GM12878 (cell line): Measurements from ENCODE around the gene NR6A1.

Source experiments
- CTCF ChIP-seq, 3 experiments: IDR thresholded peaks in 2 of 3; conservative IDR thresholded peaks in 1 of 3; 2 replicates each; pipeline ENCODE4 v1.5.1; 2011; ENCODE audit warnings: low read depth in 3 of 3, low read length in 3 of 3, mild to moderate bottlenecking in 3 of 3, control low read depth in 2 of 3, moderate library complexity in 2 of 3, inconsistent platforms in 1 of 3, mixed read lengths in 1 of 3; ENCODE audit not compliant: control insufficient read depth in 2 of 3, insufficient read depth in 1 of 3; ENCODE audit errors: extremely low read depth in 1 of 3
- FOXK2 ChIP-seq: fragments of 450-650 bp; IDR thresholded peaks from 2 replicates; pipeline ENCODE4 v1.6.1; 2017; ENCODE audit warnings: mild to moderate bottlenecking, moderate library complexity
- POLR2A ChIP-seq: IDR thresholded peaks from 2 replicates; pipeline ENCODE4 v1.6.1; 2011; ENCODE audit warnings: low read depth, mild to moderate bottlenecking, low read length
- RAD21 ChIP-seq: IDR thresholded peaks from 2 replicates; pipeline ENCODE4 v1.6.1; 2011; ENCODE audit warnings: mild to moderate bottlenecking, low read depth, low read length, moderate library complexity; ENCODE audit not compliant: insufficient read depth
- SMARCA5 ChIP-seq: fragments of 450-650 bp; IDR thresholded peaks from 2 replicates; pipeline ENCODE4 v1.6.1; 2017; ENCODE audit warnings: mild to moderate bottlenecking
- SMC3 ChIP-seq: IDR thresholded peaks from 2 replicates; pipeline ENCODE4 v1.6.1; 2011; ENCODE audit warnings: low read length, improper control_type of control experiment, borderline replicate concordance
- TAF1 ChIP-seq: IDR thresholded peaks from 2 replicates; pipeline ENCODE4 v1.6.1; 2011; ENCODE audit warnings: mild to moderate bottlenecking, low read depth, low read length, borderline replicate concordance
- ZNF24 ChIP-seq: fragments of 450-650 bp; IDR thresholded peaks from 2 replicates; pipeline ENCODE4 v1.6.1; 2017; ENCODE audit warnings: antibody characterized with exemption, mild to moderate bottlenecking
- ZZZ3 ChIP-seq: IDR thresholded peaks from 2 replicates; pipeline ENCODE4 v1.6.1; 2011; ENCODE audit warnings: low read depth; ENCODE audit not compliant: control insufficient read depth, insufficient read length

- no peak for TF ChIP-seq SMARCA5
- no peak for TF ChIP-seq TAF1
- no peak for TF ChIP-seq CTCF (IDR thresholded peaks at IDR 0.05 in 2 of 3, conservative IDR thresholded peaks at IDR 0.05 in 1 of 3; ENCODE audit: control insufficient read depth in 2 of 3, extremely low read depth in 1 of 3, insufficient read depth in 1 of 3, low read depth in 3 of 3, low read length in 3 of 3)
- no peak for TF ChIP-seq POLR2A
- TF ChIP-seq RAD21 = no peak
- no peak for TF ChIP-seq FOXK2
- no peak for TF ChIP-seq SMC3
- TF ChIP-seq ZZZ3 = no peak
- TF ChIP-seq ZNF24 = no peak
Observed at GRCh38 chr9:124505901-124506346, 265.2 kb downstream of the NR6A1 start.
